ENCODE results near the gene LRRC46.
A peak's percentile ranks its signal among the peaks of the same experiment; 100 is the strongest.

Gene LRRC46

GRCh38 chr17:47878203-47879027 lies 46.9 kb downstream of the LRRC46 start:
- no peak for DNase-seq

- peak in 1 of 2 donors; percentile 48 for DNase-seq
These were observed 47.6 kb downstream of the LRRC46 start for GRCh38 chr17:47879028-47879585.

GRCh38 chr17:47879776-47880454 lies 48.4 kb downstream of the LRRC46 start:
- no peak for DNase-seq

- DNase-seq, result peak; percentile 20 to 42
These were observed 50.8 kb downstream of the LRRC46 start for GRCh38 chr17:47882247-47882646.

- DNase-seq, result no peak
These were observed 51.5 kb downstream of the LRRC46 start for GRCh38 chr17:47882695-47883588.

GRCh38 chr17:47883589-47884426 lies 52.3 kb downstream of the LRRC46 start:
- DNase-seq, result no peak

GRCh38 chr17:47884427-47884740 lies 52.9 kb downstream of the LRRC46 start:
- DNase-seq, result no peak

- DNase-seq, result no peak
These were observed 53.6 kb downstream of the LRRC46 start for GRCh38 chr17:47884905-47885730.

All from inflammatory macrophage (primary cell).